Mesenchymal stem cell (in vitro differentiated cells and primary cell): ENCODE data around the gene GRIN2D.

Experiments
- DNase-seq: peaks from one replicate; pipeline ENCODE4 v3.0.0-alpha.2; 2013
- H2AFZ ChIP-seq: one replicate; pipeline ENCODE4 v1.6.1; 2013; ENCODE audit warnings: low read depth, mild to moderate bottlenecking, control low read depth, inconsistent platforms, low read length, moderate library complexity
- H2AK5ac ChIP-seq: 2 replicates; pipeline ENCODE4 v1.6.1; 2013; ENCODE audit warnings: low read length, moderate library complexity, mild to moderate bottlenecking, inconsistent platforms; ENCODE audit not compliant: severe bottlenecking
- H2BK120ac ChIP-seq: one replicate; pipeline ENCODE4 v1.6.1; 2013; ENCODE audit warnings: low read depth, mild to moderate bottlenecking, inconsistent platforms, low read length, moderate library complexity
- H2BK12ac ChIP-seq, 2 experiments: one replicate each; pipeline ENCODE4 v1.6.1; 2013; ENCODE audit warnings: inconsistent platforms in 2 of 2, low read length in 2 of 2, mild to moderate bottlenecking in 2 of 2, moderate library complexity in 2 of 2, control low read depth in 1 of 2
- H2BK15ac ChIP-seq: one replicate; pipeline ENCODE4 v1.6.1; 2013; ENCODE audit warnings: mild to moderate bottlenecking, low read depth, inconsistent platforms; ENCODE audit not compliant: poor library complexity, severe bottlenecking
- H2BK5ac ChIP-seq: 2 replicates; pipeline ENCODE4 v1.6.1; 2013; ENCODE audit warnings: low read depth, mild to moderate bottlenecking, low read length, control low read depth, inconsistent platforms; ENCODE audit not compliant: poor library complexity, severe bottlenecking
- H3K14ac ChIP-seq, 2 experiments: one replicate each; pipeline ENCODE4 v1.6.1; 2013; ENCODE audit warnings: inconsistent platforms in 2 of 2, low read length in 2 of 2, control low read depth in 1 of 2, mild to moderate bottlenecking in 1 of 2, moderate library complexity in 1 of 2
- H3K18ac ChIP-seq, 2 experiments: one replicate each; pipeline ENCODE4 v1.6.1; 2013; ENCODE audit warnings: inconsistent platforms in 2 of 2, low read length in 2 of 2, control low read depth in 1 of 2, low read depth in 1 of 2, mild to moderate bottlenecking in 1 of 2
- H3K23ac ChIP-seq, 2 experiments: one replicate each; pipeline ENCODE4 v1.6.1; 2013; ENCODE audit warnings: inconsistent platforms in 2 of 2, low read length in 2 of 2, mild to moderate bottlenecking in 2 of 2, moderate library complexity in 2 of 2, control low read depth in 1 of 2
- H3K27ac ChIP-seq: 2 replicates; pipeline ENCODE4 v1.5.1; 2013; ENCODE audit warnings: mild to moderate bottlenecking, moderate library complexity, low read length, control low read depth, inconsistent platforms; ENCODE audit not compliant: poor library complexity, severe bottlenecking
- H3K27me3 ChIP-seq, 2 experiments: 2 replicates each; pipeline versions ENCODE4 v1.6.1 to v1.7.0; 2013; ENCODE audit warnings: low read length in 2 of 2, mild to moderate bottlenecking in 2 of 2, moderate library complexity in 2 of 2, control low read depth in 1 of 2, inconsistent platforms in 1 of 2; ENCODE audit not compliant: control insufficient read depth in 1 of 2, insufficient read depth in 1 of 2
- H3K36me3 ChIP-seq, 2 experiments: 2 replicates each; pipeline versions ENCODE4 v1.6.1 to v1.7.0; 2013; ENCODE audit warnings: low read length in 2 of 2, control low read depth in 1 of 2, inconsistent platforms in 1 of 2, low read depth in 1 of 2, mild to moderate bottlenecking in 1 of 2; ENCODE audit not compliant: insufficient read depth in 2 of 2, control insufficient read depth in 1 of 2
- H3K4ac ChIP-seq, 2 experiments: one replicate each; pipeline ENCODE4 v1.6.1; 2013; ENCODE audit warnings: inconsistent platforms in 2 of 2, low read length in 2 of 2, mild to moderate bottlenecking in 2 of 2, moderate library complexity in 2 of 2, control low read depth in 1 of 2, low read depth in 1 of 2
- H3K4me1 ChIP-seq: 2 replicates; pipeline ENCODE4 v1.6.1; 2013; ENCODE audit warnings: low read depth, low read length, control low read depth; ENCODE audit not compliant: control insufficient read depth, insufficient read depth
- H3K4me2 ChIP-seq: 2 replicates; pipeline ENCODE4 v1.6.1; 2013; ENCODE audit warnings: low read length, mild to moderate bottlenecking, inconsistent platforms; ENCODE audit not compliant: poor library complexity, severe bottlenecking
- H3K4me3 ChIP-seq, 2 experiments: 2 replicates each; pipeline versions ENCODE4 v1.5.1 to v1.7.0; 2013; ENCODE audit warnings: low read length in 2 of 2, mild to moderate bottlenecking in 2 of 2, control low read depth in 1 of 2, low read depth in 1 of 2; ENCODE audit not compliant: insufficient read depth in 1 of 2
- H3K79me1 ChIP-seq: replicated peaks from 2 replicates; pipeline ENCODE4 v1.6.1; 2013; ENCODE audit warnings: mild to moderate bottlenecking, control low read depth, low read length, inconsistent platforms; ENCODE audit not compliant: poor library complexity, severe bottlenecking
- H3K9ac ChIP-seq: 2 replicates; pipeline ENCODE4 v1.7.0; 2013; ENCODE audit warnings: mild to moderate bottlenecking, low read length, moderate library complexity
- H3K9me3 ChIP-seq: 2 replicates; pipeline ENCODE4 v1.7.0; 2013; ENCODE audit warnings: mild to moderate bottlenecking, low read length; ENCODE audit not compliant: control insufficient read depth
- H4K8ac ChIP-seq: one replicate; pipeline ENCODE4 v1.6.1; 2013; ENCODE audit warnings: inconsistent platforms, mild to moderate bottlenecking, low read length, moderate library complexity
- H4K91ac ChIP-seq: one replicate; pipeline ENCODE4 v1.6.1; 2013; ENCODE audit warnings: mild to moderate bottlenecking, low read length, inconsistent platforms
- WGBS: methylation state at CpG from one replicate; pipeline ENCODE4 v1.1.7; 2013; ENCODE audit warnings: mixed read lengths; 5-methylcytosine and 5-hydroxymethylcytosine counted together

GRIN2D gene

GRCh38 chr19:48354332-48354992 is 39.0 kb upstream of the GRIN2D start:
- H3K9ac ChIP-seq, result no peak overlapping the region
- no peak overlapping the region for H3K4me2 ChIP-seq
- H3K14ac ChIP-seq, result peak overlapping the region in 1 of 2 experiments; percentile 41
- H2BK120ac ChIP-seq, result no peak overlapping the region
- H4K8ac ChIP-seq, result peak overlapping the region; percentile 4
- no peaks in the 10 kb centered on the region for H3K9me3 ChIP-seq
- no peak overlapping the region for H3K4ac ChIP-seq
- H3K27me3 ChIP-seq, result no peaks in the 10 kb centered on the region
- no peak overlapping the region for H3K23ac ChIP-seq
- no peak overlapping the region for H3K18ac ChIP-seq
- H2AK5ac ChIP-seq, result no peak overlapping the region
- WGBS, result 79% methylated on average over 12 of the region's 15 CpGs
- no peak overlapping the region for H2AFZ ChIP-seq
- H3K27ac ChIP-seq, result no peak overlapping the region
- DNase-seq, result peak; percentile 39
- H2BK15ac ChIP-seq, result no peak overlapping the region
- H3K4me3 ChIP-seq, result no peak overlapping the region
- no peaks in the 10 kb centered on the region for H3K79me1 ChIP-seq
- no peak overlapping the region for H4K91ac ChIP-seq
- H2BK12ac ChIP-seq, result no peak overlapping the region
- peaks cover 3 to 6% of the 10 kb centered on the region in 2 experiments for H3K36me3 ChIP-seq
- H3K4me1 ChIP-seq, result peaks cover 12% of the 10 kb centered on the region
- no peak overlapping the region for H2BK5ac ChIP-seq

GRCh38 chr19:48355365-48355954 is 38.0 kb upstream of the GRIN2D start:
- Histone ChIP-seq H3K79me1 (no peaks in the 10 kb centered on the region), H2BK5ac (no peak overlapping the region), H3K9me3 (no peaks in the 10 kb centered on the region), H2BK15ac (no peak overlapping the region), H2BK12ac (peak overlapping the region; percentile 15 to 54), H3K9ac (no peak overlapping the region), H3K36me3 (peaks cover 6 to 8% of the 10 kb centered on the region in 2 experiments), H3K14ac (no peak overlapping the region), H3K18ac (no peak overlapping the region), H3K27me3 (no peaks in the 10 kb centered on the region), H3K4me2 (no peak overlapping the region), H2AFZ (no peak overlapping the region), H3K4me1 (peaks cover 12% of the 10 kb centered on the region), H2AK5ac (peak overlapping the region; percentile 69), H3K4ac (peak overlapping the region in 1 of 2 experiments; percentile 8), H3K23ac (no peak overlapping the region), H2BK120ac (no peak overlapping the region), H3K4me3 (no peak overlapping the region), H4K91ac (peak overlapping the region; percentile 46), H4K8ac (peak overlapping the region; percentile 19), H3K27ac (no peak overlapping the region)
- no peak for DNase-seq
- WGBS, result 92% methylated on average over 12 of the region's 12 CpGs

GRCh38 chr19:48359123-48359522 is 34.3 kb upstream of the GRIN2D start:
- no peak overlapping the region for H2BK5ac ChIP-seq

GRCh38 chr19:48361912-48362311 is 31.6 kb upstream of the GRIN2D start:
- Histone ChIP-seq H2BK12ac (no peak overlapping the region), H3K27ac (no peak overlapping the region), H2BK5ac (no peak overlapping the region), H3K4ac (no peak overlapping the region), H3K4me3 (no peak overlapping the region), H3K27me3 (no peaks in the 10 kb centered on the region), H3K14ac (no peak overlapping the region), H3K79me1 (no peaks in the 10 kb centered on the region), H2AFZ (no peak overlapping the region), H3K36me3 (peaks cover 0 to 12% of the 10 kb centered on the region in 2 experiments), H3K4me2 (no peak overlapping the region), H4K8ac (no peak overlapping the region), H3K18ac (no peak overlapping the region), H3K23ac (no peak overlapping the region), H4K91ac (no peak overlapping the region), H3K9me3 (no peaks in the 10 kb centered on the region), H3K9ac (no peak overlapping the region), H2BK15ac (no peak overlapping the region), H2BK120ac (no peak overlapping the region), H2AK5ac (no peak overlapping the region), H3K4me1 (peaks cover 8% of the 10 kb centered on the region)
- WGBS, result 97% methylated on average over 1 of the region's 3 CpGs
- DNase-seq, result no peak

More at GRCh38 chr19:48359123-48359522, 34.3 kb upstream of the GRIN2D start:
- H2BK15ac ChIP-seq, result no peak overlapping the region
- H3K4me3 ChIP-seq, result no peak overlapping the region
- no peak overlapping the region for H3K4me2 ChIP-seq
- no peaks in the 10 kb centered on the region for H3K9me3 ChIP-seq
- H4K8ac ChIP-seq, result no peak overlapping the region
- H4K91ac ChIP-seq, result no peak overlapping the region
- no peak overlapping the region for H3K9ac ChIP-seq
- H2AK5ac ChIP-seq, result no peak overlapping the region
- H2BK120ac ChIP-seq, result no peak overlapping the region
- DNase-seq, result no peak
- H3K27ac ChIP-seq, result no peak overlapping the region
- H3K27me3 ChIP-seq, result no peaks in the 10 kb centered on the region
- peaks cover 6 to 12% of the 10 kb centered on the region in 2 experiments for H3K36me3 ChIP-seq
- H2AFZ ChIP-seq, result no peak overlapping the region
- no peak overlapping the region for H3K18ac ChIP-seq
- H3K4ac ChIP-seq, result no peak overlapping the region
- no peak overlapping the region for H2BK12ac ChIP-seq
- WGBS, result 95% methylated on average over 5 of the region's 5 CpGs
- no peak overlapping the region for H3K14ac ChIP-seq
- H3K23ac ChIP-seq, result no peak overlapping the region
- peaks cover 14% of the 10 kb centered on the region for H3K4me1 ChIP-seq
- no peaks in the 10 kb centered on the region for H3K79me1 ChIP-seq
